ENCODE data around the gene AEBP1.

Gene AEBP1

DNA sequence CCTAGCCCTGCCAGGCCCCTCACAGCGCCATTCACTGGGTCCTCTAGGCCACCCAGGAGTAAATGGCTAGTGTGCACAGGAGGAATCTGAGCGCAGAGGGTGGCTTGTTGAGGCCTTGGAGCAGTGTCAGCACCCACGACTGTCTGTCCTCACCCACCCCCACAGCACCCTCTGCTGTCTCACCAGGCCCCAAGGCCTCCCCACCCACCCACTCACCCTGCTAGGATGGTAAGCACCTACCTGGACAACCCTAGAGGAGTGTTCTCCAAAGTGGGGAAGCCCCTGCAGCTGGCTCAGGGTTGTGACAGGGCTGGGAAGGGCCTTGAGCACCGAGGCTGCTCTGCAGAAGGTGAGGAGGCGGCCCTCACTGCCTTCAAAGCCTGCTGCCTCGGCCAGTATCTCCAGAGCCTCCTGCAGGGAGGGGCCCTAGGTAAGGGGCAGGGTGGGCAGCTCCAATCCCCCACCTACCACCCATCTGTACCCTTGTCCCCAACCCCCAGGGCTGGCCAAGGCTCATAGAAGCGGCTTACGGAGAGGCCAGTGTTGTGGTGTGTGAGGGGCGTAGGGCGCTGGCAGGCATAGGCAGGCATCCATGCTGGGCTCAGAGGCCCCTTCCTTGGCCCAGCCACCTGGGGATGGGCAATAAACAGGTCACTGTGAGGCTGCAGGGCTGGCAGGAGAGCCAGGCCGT is 24.7 kb upstream of the AEBP1 start:
- no peak overlapping the region for H2BK120ac ChIP-seq (ENCODE audit: low read depth, low read length)
- no peak overlapping the region for H3K14ac ChIP-seq (ENCODE audit: low read length)
- peaks cover 0 to 12% (median 4%) of the 10 kb centered on the region in 3 experiments for H3K27me3 ChIP-seq (ENCODE audit: control insufficient read depth in 3 of 3, insufficient read depth in 3 of 3, low read depth in 1 of 3, low read length in 3 of 3)
- H3K36me3 ChIP-seq (replicated peaks in 1 of 2; ENCODE audit: control insufficient read depth in 2 of 2, insufficient read depth in 2 of 2, low read length in 2 of 2), result peaks cover 37 to 50% of the 10 kb centered on the region in 2 donors
- H4K8ac ChIP-seq (ENCODE audit: low read depth, low read length), result no peak overlapping the region
- H2AFZ ChIP-seq (ENCODE audit: low read length), result no peak overlapping the region
- H4K91ac ChIP-seq (ENCODE audit: low read depth, low read length, poor library complexity), result no peak overlapping the region
- peaks cover 4% of the 10 kb centered on the region for H3K79me1 ChIP-seq (ENCODE audit: low read depth, low read length)
- DNase-seq (ENCODE audit: low spot score), result no peak
- no peak overlapping the region for H3K4ac ChIP-seq (ENCODE audit: low read length)
- H2BK12ac ChIP-seq (ENCODE audit: low read length), result no peak overlapping the region
- no peak overlapping the region for H3K18ac ChIP-seq (ENCODE audit: low read length)
- H2AK5ac ChIP-seq (ENCODE audit: low read depth, low read length), result no peak overlapping the region
- no peak overlapping the region for H3K27ac ChIP-seq (replicated peaks; ENCODE audit: low read length)
- H2BK15ac ChIP-seq (ENCODE audit: low read length), result no peak overlapping the region
- H3K9ac ChIP-seq (ENCODE audit: low read depth, low read length, poor library complexity), result peak overlapping the region; percentile 53
- no peak overlapping the region for H3K4me3 ChIP-seq (ENCODE audit: low read length in 2 of 2)
- H3K4me2 ChIP-seq (ENCODE audit: insufficient read depth, low read length, poor library complexity, severe bottlenecking), result no peak overlapping the region
- no peak overlapping the region for H3K23ac ChIP-seq (ENCODE audit: low read depth, low read length, poor library complexity)
- no peaks in the 10 kb centered on the region for H3K9me3 ChIP-seq (replicated peaks in 1 of 2; ENCODE audit: control insufficient read depth in 2 of 2, insufficient read depth in 1 of 2, low read depth in 1 of 2, low read length in 2 of 2)
- no peak overlapping the region for H2BK5ac ChIP-seq (ENCODE audit: low read length)
- no CpG with 5 or more reads among the region's 11 CpGs for WGBS, 2 donors (ENCODE audit: extremely low coverage in 2 of 2, insufficient read length in 2 of 2, insufficient replicate concordance in 1 of 2)
- H3K4me1 ChIP-seq (ENCODE audit: control insufficient read depth in 2 of 2, insufficient read depth in 1 of 2, low read depth in 1 of 2, low read length in 2 of 2), result no peaks in the 10 kb centered on the region

DNA sequence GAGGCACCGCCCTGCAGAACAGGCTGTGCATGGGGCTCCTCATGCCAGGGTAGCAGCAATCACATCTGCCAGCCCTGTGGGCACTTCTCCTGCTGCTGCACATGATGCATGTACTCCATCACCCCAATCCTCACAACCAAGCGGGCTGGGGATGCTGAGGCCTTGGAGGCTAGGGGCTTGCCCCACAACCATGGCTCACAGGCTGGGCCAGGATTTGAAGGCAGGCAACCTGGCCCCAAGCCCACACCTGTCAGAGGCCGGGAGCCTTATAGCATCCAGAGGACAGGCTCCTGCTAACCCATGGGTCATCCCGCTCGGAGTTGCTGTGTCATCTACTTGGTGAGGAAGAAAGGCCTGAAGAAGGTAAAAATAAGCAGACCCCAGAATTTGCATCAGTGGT is 24.0 kb upstream of the AEBP1 start:
- H3K4ac ChIP-seq (ENCODE audit: low read length), result no peak overlapping the region
- no peak overlapping the region for H4K8ac ChIP-seq (ENCODE audit: low read depth, low read length)
- no CpG with 5 or more reads among the region's 5 CpGs for WGBS, 2 donors (ENCODE audit: extremely low coverage in 2 of 2, insufficient read length in 2 of 2, insufficient replicate concordance in 1 of 2)
- H3K27ac ChIP-seq (replicated peaks; ENCODE audit: low read length), result no peak overlapping the region
- DNase-seq (ENCODE audit: low spot score), result no peak
- no peaks in the 10 kb centered on the region for H3K9me3 ChIP-seq (replicated peaks in 1 of 2; ENCODE audit: control insufficient read depth in 2 of 2, insufficient read depth in 1 of 2, low read depth in 1 of 2, low read length in 2 of 2)
- no peak overlapping the region for H3K4me3 ChIP-seq (ENCODE audit: low read length in 2 of 2)
- H2BK15ac ChIP-seq (ENCODE audit: low read length), result no peak overlapping the region
- H3K18ac ChIP-seq (ENCODE audit: low read length), result no peak overlapping the region
- H3K36me3 ChIP-seq (replicated peaks in 1 of 2; ENCODE audit: control insufficient read depth in 2 of 2, insufficient read depth in 2 of 2, low read length in 2 of 2), result peaks cover 37 to 45% of the 10 kb centered on the region in 2 donors
- no peak overlapping the region for H2AFZ ChIP-seq (ENCODE audit: low read length)
- no peak overlapping the region for H2BK12ac ChIP-seq (ENCODE audit: low read length)
- H3K4me1 ChIP-seq (ENCODE audit: control insufficient read depth in 2 of 2, insufficient read depth in 1 of 2, low read depth in 1 of 2, low read length in 2 of 2), result no peaks in the 10 kb centered on the region
- peaks cover 0 to 12% (median 4%) of the 10 kb centered on the region in 3 experiments for H3K27me3 ChIP-seq (ENCODE audit: control insufficient read depth in 3 of 3, insufficient read depth in 3 of 3, low read depth in 1 of 3, low read length in 3 of 3)
- no peak overlapping the region for H3K23ac ChIP-seq (ENCODE audit: low read depth, low read length, poor library complexity)
- H2BK5ac ChIP-seq (ENCODE audit: low read length), result no peak overlapping the region
- no peak overlapping the region for H3K4me2 ChIP-seq (ENCODE audit: insufficient read depth, low read length, poor library complexity, severe bottlenecking)
- H3K79me1 ChIP-seq (ENCODE audit: low read depth, low read length), result peaks cover 4% of the 10 kb centered on the region
- no peak overlapping the region for H2AK5ac ChIP-seq (ENCODE audit: low read depth, low read length)
- no peak overlapping the region for H2BK120ac ChIP-seq (ENCODE audit: low read depth, low read length)
- H3K9ac ChIP-seq (ENCODE audit: low read depth, low read length, poor library complexity), result no peak overlapping the region
- no peak overlapping the region for H3K14ac ChIP-seq (ENCODE audit: low read length)
- no peak overlapping the region for H4K91ac ChIP-seq (ENCODE audit: low read depth, low read length, poor library complexity)

DNA sequence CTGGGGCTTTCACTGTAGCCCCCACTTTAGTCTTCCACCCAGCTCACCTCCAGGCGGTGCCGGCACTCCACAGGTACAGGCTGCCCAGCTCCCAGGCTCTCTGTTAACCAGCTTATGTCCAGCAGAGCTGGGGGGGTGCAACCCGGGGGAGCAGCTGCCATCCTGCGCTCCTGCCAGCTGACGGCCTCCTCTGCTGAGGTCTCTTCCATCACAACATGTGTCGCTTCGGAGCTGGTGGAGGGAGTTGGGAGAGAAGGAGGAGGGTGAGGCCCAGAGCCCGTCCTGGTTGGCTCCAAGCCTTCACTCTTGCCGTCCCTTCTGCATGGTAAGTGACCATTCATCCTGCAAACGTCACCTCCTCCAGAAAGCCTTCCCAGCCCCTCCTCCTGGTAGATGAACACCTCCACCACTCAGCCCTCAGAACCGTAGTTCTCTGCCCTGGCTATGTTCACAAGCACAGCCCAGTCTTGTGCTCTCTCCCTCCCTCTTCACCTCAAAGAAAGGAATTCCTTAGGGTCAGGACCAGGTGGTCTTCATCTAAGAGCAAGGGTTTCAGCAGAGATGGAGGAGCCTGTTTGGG is 23.4 kb upstream of the AEBP1 start:
- peak overlapping the region; percentile 58 for H3K23ac ChIP-seq (ENCODE audit: low read depth, low read length, poor library complexity)
- H2BK12ac ChIP-seq (ENCODE audit: low read length), result no peak overlapping the region
- no peak overlapping the region for H2BK15ac ChIP-seq (ENCODE audit: low read length)
- H3K18ac ChIP-seq (ENCODE audit: low read length), result no peak overlapping the region
- WGBS, 2 donors (ENCODE audit: extremely low coverage in 2 of 2, insufficient read length in 2 of 2, insufficient replicate concordance in 1 of 2), result no CpG with 5 or more reads among the region's 11 CpGs
- no peak overlapping the region for H4K91ac ChIP-seq (ENCODE audit: low read depth, low read length, poor library complexity)
- H3K4me3 ChIP-seq (ENCODE audit: low read length in 2 of 2), result no peak overlapping the region
- H3K27ac ChIP-seq (replicated peaks; ENCODE audit: low read length), result no peak overlapping the region
- peaks cover 0 to 12% (median 4%) of the 10 kb centered on the region in 3 experiments for H3K27me3 ChIP-seq (ENCODE audit: control insufficient read depth in 3 of 3, insufficient read depth in 3 of 3, low read depth in 1 of 3, low read length in 3 of 3)
- H2AK5ac ChIP-seq (ENCODE audit: low read depth, low read length), result no peak overlapping the region
- no peak overlapping the region for H2BK5ac ChIP-seq (ENCODE audit: low read length)
- H3K4ac ChIP-seq (ENCODE audit: low read length), result no peak overlapping the region
- no peaks in the 10 kb centered on the region for H3K4me1 ChIP-seq (ENCODE audit: control insufficient read depth in 2 of 2, insufficient read depth in 1 of 2, low read depth in 1 of 2, low read length in 2 of 2)
- H2AFZ ChIP-seq (ENCODE audit: low read length), result no peak overlapping the region
- H3K14ac ChIP-seq (ENCODE audit: low read length), result no peak overlapping the region
- H3K4me2 ChIP-seq (ENCODE audit: insufficient read depth, low read length, poor library complexity, severe bottlenecking), result no peak overlapping the region
- no peak overlapping the region for H2BK120ac ChIP-seq (ENCODE audit: low read depth, low read length)
- no peak for DNase-seq (ENCODE audit: low spot score)
- H4K8ac ChIP-seq (ENCODE audit: low read depth, low read length), result no peak overlapping the region
- H3K9me3 ChIP-seq (replicated peaks in 1 of 2; ENCODE audit: control insufficient read depth in 2 of 2, insufficient read depth in 1 of 2, low read depth in 1 of 2, low read length in 2 of 2), result no peaks in the 10 kb centered on the region
- H3K9ac ChIP-seq (ENCODE audit: low read depth, low read length, poor library complexity), result no peak overlapping the region
- peaks cover 4% of the 10 kb centered on the region for H3K79me1 ChIP-seq (ENCODE audit: low read depth, low read length)
- H3K36me3 ChIP-seq (replicated peaks in 1 of 2; ENCODE audit: control insufficient read depth in 2 of 2, insufficient read depth in 2 of 2, low read length in 2 of 2), result peaks cover 37 to 39% of the 10 kb centered on the region in 2 donors

DNA sequence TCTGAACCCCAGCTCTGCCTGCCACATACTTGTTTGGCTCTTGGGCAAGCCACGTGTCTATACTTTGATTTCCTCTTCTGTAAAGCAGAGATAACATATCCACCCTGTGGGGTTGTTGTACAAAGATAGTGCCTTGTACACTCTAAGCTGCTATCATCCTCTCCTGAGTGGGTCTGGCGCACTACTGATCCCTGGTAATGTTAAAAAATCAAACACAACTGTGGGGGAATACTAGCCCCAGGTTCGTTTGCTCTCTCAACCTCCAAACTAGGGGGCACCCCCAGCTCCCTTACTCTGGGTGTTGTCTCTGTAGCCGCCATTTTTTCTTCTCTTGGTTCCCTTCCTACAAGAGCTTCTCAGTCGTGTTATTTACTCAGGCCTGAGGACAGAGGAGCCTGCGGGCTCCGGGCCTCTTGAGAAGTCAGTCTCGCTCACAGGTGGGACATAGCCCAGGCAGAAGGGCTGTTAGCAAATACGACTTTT is 22.8 kb upstream of the AEBP1 start:
- WGBS, 2 donors (ENCODE audit: extremely low coverage in 2 of 2, insufficient read length in 2 of 2, insufficient replicate concordance in 1 of 2), result no CpG with 5 or more reads among the region's 9 CpGs

More for the DNA sequence above, 22.8 kb upstream of the AEBP1 start:
- Histone ChIP-seq H3K27me3 (ENCODE audit: control insufficient read depth in 3 of 3, insufficient read depth in 3 of 3, low read depth in 1 of 3, low read length in 3 of 3) (peaks cover 0 to 12% (median 4%) of the 10 kb centered on the region in 3 experiments), H3K4ac (ENCODE audit: low read length) (no peak overlapping the region), H3K27ac (replicated peaks; ENCODE audit: low read length) (no peak overlapping the region), H3K23ac (ENCODE audit: low read depth, low read length, poor library complexity) (no peak overlapping the region), H3K9ac (ENCODE audit: low read depth, low read length, poor library complexity) (no peak overlapping the region), H3K9me3 (replicated peaks in 1 of 2; ENCODE audit: control insufficient read depth in 2 of 2, insufficient read depth in 1 of 2, low read depth in 1 of 2, low read length in 2 of 2) (no peaks in the 10 kb centered on the region), H3K18ac (ENCODE audit: low read length) (no peak overlapping the region), H4K8ac (ENCODE audit: low read depth, low read length) (no peak overlapping the region), H3K36me3 (replicated peaks in 1 of 2; ENCODE audit: control insufficient read depth in 2 of 2, insufficient read depth in 2 of 2, low read length in 2 of 2) (peaks cover 32 to 34% of the 10 kb centered on the region in 2 donors), H3K4me2 (ENCODE audit: insufficient read depth, low read length, poor library complexity, severe bottlenecking) (no peak overlapping the region), H4K91ac (ENCODE audit: low read depth, low read length, poor library complexity) (no peak overlapping the region), H3K14ac (ENCODE audit: low read length) (no peak overlapping the region), H3K4me1 (ENCODE audit: control insufficient read depth in 2 of 2, insufficient read depth in 1 of 2, low read depth in 1 of 2, low read length in 2 of 2) (no peaks in the 10 kb centered on the region), H3K4me3 (ENCODE audit: low read length in 2 of 2) (peak overlapping the region in 1 of 2 donors; percentile 61), H2BK5ac (ENCODE audit: low read length) (no peak overlapping the region), H2AFZ (ENCODE audit: low read length) (no peak overlapping the region), H2AK5ac (ENCODE audit: low read depth, low read length) (no peak overlapping the region), H2BK12ac (ENCODE audit: low read length) (no peak overlapping the region), H3K79me1 (ENCODE audit: low read depth, low read length) (peaks cover 4% of the 10 kb centered on the region), H2BK15ac (ENCODE audit: low read length) (no peak overlapping the region), H2BK120ac (ENCODE audit: low read depth, low read length) (no peak overlapping the region)
- no peak for DNase-seq (ENCODE audit: low spot score)
